T-helper 1 cell treated with Interleukin-12 subunit alpha and Interleukin-12 subunit beta and Interleukin-4 antibody, amounts not matched to agents 30 μg/mL and 1 μg/mL, for 36 hours (primary cell): ENCODE measurements around the gene KCNJ12.

Experiments
- H3K27ac Mint-ChIP-seq: one replicate; pipeline ENCODE4 v1.8.0; 2021; ENCODE audit warnings: mild to moderate bottlenecking, mixed read lengths
- H3K27me3 Mint-ChIP-seq: one replicate; pipeline ENCODE4 v1.8.0; 2021; ENCODE audit warnings: low read depth, mixed read lengths
- H3K36me3 Mint-ChIP-seq: one replicate; pipeline ENCODE4 v1.8.0; 2021; ENCODE audit warnings: low read depth, mixed read lengths
- H3K4me1 Mint-ChIP-seq: one replicate; pipeline ENCODE4 v1.8.0; 2021; ENCODE audit warnings: low read depth, mixed read lengths
- H3K4me3 Mint-ChIP-seq: one replicate; pipeline ENCODE4 v1.8.0; 2021; ENCODE audit warnings: mild to moderate bottlenecking, moderate library complexity, mixed read lengths
- H3K9me3 Mint-ChIP-seq: one replicate; pipeline ENCODE4 v1.8.0; 2021; ENCODE audit warnings: mixed read lengths

The KCNJ12 gene

DNA sequence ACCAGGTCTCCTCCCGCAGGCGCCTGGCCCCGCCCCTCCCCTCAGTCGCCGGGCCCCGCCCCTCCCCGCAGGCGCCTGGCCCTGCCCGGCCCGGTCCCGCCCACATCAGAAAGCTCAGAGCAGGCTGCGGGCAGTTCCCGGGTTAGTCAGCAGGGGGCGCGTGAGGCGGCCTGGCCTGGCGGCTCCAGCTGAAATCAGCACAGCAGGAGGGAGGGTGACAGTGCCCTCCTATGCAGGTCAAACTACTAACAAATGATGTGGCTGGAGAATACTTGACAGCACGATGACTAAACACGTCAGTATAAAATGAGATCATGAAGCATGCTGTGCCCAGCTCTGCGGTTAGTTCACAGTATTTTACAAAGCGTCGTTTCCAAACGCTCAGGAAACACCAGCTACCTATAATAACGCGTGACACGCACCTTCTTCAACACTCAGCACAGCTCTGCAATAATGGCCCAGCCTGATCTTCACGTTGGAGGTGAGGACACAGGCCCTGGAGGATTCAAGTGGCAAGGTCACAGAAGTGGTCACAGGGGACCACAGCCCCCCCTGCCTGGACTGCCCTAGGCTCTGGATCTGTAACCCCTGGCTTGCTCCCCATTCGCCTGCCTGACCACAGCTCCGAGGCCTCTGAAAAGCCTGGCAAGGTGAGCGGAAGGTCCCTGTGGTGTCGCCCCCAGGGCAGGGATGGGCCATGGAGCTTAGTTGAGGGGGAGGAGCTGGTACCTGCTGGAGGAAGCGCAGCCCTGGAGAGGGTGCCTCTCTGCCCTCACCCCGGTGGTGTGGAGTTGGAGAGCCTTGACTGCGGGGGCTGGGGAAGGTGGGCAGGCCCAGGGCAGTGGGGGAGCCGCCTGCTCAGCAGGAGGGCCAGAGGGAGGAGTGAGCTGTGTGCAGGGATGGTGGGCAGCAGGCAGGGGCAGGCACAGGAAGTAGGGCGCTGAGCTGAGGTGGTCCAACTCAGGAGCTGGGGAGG is 81.2 kb downstream of the KCNJ12 start:
- Mint-ChIP-seq H3K4me3 (no peak overlapping the region), H3K27ac (no peak overlapping the region), H3K27me3 (peaks cover 34% of the 10 kb centered on the region), H3K4me1 (peaks cover 8% of the 10 kb centered on the region), H3K9me3 (no peaks in the 10 kb centered on the region), H3K36me3 (no peaks in the 10 kb centered on the region)

DNA sequence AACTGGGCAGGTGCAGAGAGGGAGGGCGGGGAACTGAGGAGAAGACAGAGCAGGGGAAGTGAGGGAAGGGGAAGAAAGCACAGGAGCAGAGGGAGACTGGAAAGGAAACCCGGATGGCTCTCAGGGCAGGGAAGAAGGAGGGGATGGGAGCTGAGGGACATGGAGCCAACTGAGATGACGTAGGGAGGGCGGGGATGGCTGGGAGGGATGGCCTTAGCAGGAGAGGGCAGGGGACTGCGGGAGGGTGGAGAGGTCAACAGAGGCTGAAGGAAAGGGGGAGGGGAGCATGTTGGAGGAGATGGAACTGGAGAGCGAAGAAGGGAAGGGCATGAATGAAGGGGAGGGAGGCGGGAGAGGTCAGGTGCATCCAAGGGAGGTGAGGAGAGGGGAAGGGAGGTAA is 81.9 kb downstream of the KCNJ12 start:
- H3K4me1 Mint-ChIP-seq, result peaks cover 7% of the 10 kb centered on the region
- H3K9me3 Mint-ChIP-seq, result no peaks in the 10 kb centered on the region
- H3K4me3 Mint-ChIP-seq, result no peak overlapping the region
- peaks cover 36% of the 10 kb centered on the region for H3K27me3 Mint-ChIP-seq
- H3K27ac Mint-ChIP-seq, result peak overlapping the region; percentile 36
- H3K36me3 Mint-ChIP-seq, result no peaks in the 10 kb centered on the region

GRCh38 chr17:21459536-21459935 is 83.4 kb downstream of the KCNJ12 start:
- no peak overlapping the region for H3K27ac Mint-ChIP-seq
- H3K4me1 Mint-ChIP-seq, result peaks cover 7% of the 10 kb centered on the region
- peaks cover 37% of the 10 kb centered on the region for H3K27me3 Mint-ChIP-seq

DNA sequence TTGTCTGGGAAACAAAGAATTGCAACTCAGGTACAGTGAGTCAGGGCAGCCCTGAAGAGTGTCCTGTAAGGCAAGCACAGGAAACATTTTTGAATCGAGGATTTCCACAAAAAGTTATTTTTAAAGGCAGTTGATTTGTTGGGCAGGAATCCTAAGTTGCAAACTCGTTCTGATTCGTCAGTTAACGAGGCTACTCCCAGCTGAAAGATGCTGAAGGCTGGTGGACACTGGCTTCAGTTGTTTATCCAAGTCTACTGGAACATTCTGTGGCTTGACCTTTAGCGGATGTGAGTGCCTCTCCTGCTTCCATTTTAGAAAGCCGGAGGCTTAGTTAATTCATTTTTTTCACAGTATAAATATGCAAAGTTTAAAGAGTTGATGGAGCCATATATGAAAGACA is 84.2 kb downstream of the KCNJ12 start:
- Mint-ChIP-seq H3K4me1 (peaks cover 7% of the 10 kb centered on the region), H3K36me3 (no peaks in the 10 kb centered on the region), H3K4me3 (no peak overlapping the region), H3K27me3 (peaks cover 38% of the 10 kb centered on the region), H3K9me3 (no peaks in the 10 kb centered on the region), H3K27ac (no peak overlapping the region)

More at GRCh38 chr17:21459536-21459935, 83.4 kb downstream of the KCNJ12 start:
- H3K9me3 Mint-ChIP-seq, result no peaks in the 10 kb centered on the region
- no peaks in the 10 kb centered on the region for H3K36me3 Mint-ChIP-seq
- no peak overlapping the region for H3K4me3 Mint-ChIP-seq

GRCh38 chr17:21462237-21462636 is 86.1 kb downstream of the KCNJ12 start:
- Mint-ChIP-seq H3K4me3 (no peak overlapping the region), H3K9me3 (no peaks in the 10 kb centered on the region), H3K27ac (no peak overlapping the region), H3K4me1 (peaks cover 1% of the 10 kb centered on the region), H3K27me3 (peaks cover 40% of the 10 kb centered on the region), H3K36me3 (no peaks in the 10 kb centered on the region)

GRCh38 chr17:21463204-21463661 is 87.1 kb downstream of the KCNJ12 start:
- H3K36me3 Mint-ChIP-seq, result no peaks in the 10 kb centered on the region
- H3K4me1 Mint-ChIP-seq, result no peaks in the 10 kb centered on the region
- no peaks in the 10 kb centered on the region for H3K9me3 Mint-ChIP-seq
- H3K27me3 Mint-ChIP-seq, result peaks cover 37% of the 10 kb centered on the region
- no peak overlapping the region for H3K4me3 Mint-ChIP-seq
- no peak overlapping the region for H3K27ac Mint-ChIP-seq

DNA sequence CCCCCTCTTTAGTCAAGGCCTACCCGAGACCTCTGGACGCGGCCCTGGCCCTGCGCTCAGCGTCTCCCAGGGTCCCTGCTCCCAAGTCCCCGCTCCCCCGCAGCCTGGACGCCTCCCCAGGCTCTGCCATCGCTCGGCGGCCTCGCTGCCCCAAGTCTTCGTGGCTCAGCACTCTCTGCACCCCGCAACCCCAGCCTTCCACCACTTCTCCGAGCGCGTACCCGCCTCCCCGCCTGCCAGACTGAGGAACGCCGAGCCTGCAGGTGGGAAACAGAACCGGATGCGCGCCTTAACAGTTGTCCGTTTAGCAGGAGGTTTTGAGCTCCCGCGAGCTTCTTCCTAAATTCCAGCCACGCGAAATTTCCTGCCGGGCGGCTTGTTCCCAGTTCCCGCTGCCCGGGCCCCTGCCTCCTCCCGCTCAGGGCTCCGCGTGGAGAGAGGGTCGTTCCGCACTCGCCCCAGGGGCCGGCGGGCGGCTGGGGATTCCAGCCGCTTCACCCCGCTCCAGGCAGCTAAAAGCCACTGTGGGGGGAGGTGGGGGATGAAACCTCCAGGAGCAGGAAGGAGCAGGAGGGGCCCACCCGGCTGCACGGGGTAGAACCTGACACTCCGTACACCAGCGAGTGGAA is 87.7 kb downstream of the KCNJ12 start:
- no peak overlapping the region for H3K27ac Mint-ChIP-seq
- H3K27me3 Mint-ChIP-seq, result peaks cover 34% of the 10 kb centered on the region
- H3K4me1 Mint-ChIP-seq, result no peaks in the 10 kb centered on the region
- no peaks in the 10 kb centered on the region for H3K9me3 Mint-ChIP-seq
- H3K36me3 Mint-ChIP-seq, result no peaks in the 10 kb centered on the region
- H3K4me3 Mint-ChIP-seq, result no peak overlapping the region

DNA sequence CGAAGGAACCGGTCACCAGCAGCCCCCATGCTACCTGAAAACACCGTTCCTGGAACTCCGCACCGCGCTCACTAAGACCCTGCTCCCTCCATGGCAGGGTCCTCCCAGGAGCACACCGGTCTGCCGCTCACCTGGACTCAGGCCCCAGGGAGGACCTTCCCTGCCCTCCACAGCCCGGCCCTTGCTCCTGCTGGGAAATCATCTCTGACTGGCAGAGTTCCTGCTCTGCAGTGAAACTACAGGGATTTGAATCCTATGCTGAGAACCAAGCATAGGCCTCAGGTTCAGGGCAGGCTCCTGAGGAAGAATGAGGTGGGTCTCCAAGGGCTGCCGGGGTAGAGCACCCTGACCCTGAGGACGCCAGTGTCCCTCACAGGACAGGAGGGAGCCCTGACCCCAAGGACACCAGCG is 88.5 kb downstream of the KCNJ12 start:
- Mint-ChIP-seq H3K4me3 (no peak overlapping the region), H3K36me3 (no peaks in the 10 kb centered on the region), H3K27me3 (peaks cover 35% of the 10 kb centered on the region), H3K4me1 (no peaks in the 10 kb centered on the region), H3K27ac (no peak overlapping the region), H3K9me3 (no peaks in the 10 kb centered on the region)

GRCh38 chr17:21466550-21466949 is 90.4 kb downstream of the KCNJ12 start:
- no peaks in the 10 kb centered on the region for H3K4me1 Mint-ChIP-seq
- H3K27me3 Mint-ChIP-seq, result peaks cover 38% of the 10 kb centered on the region
- no peak overlapping the region for H3K4me3 Mint-ChIP-seq
- H3K27ac Mint-ChIP-seq, result no peak overlapping the region
- no peaks in the 10 kb centered on the region for H3K9me3 Mint-ChIP-seq
- H3K36me3 Mint-ChIP-seq, result no peaks in the 10 kb centered on the region

DNA sequence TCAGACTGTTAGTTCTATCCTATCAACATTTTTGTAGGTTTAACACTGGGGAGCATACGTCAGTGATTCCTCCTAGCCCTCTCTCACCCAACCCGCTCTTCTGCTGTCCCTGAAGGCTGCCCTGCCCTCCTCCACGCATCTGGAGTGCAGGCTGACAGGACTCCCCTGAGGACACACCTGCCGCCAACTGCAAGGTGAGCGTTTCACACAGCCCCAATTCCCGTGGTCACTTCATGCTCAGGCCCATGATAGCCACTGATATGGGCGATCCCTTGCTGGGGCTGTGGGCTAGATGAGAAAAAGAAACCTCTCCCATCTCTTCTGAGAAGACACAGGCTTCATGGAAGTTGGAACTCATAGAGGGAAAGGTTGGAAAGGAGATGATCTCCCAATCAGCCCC is 91.0 kb downstream of the KCNJ12 start:
- H3K27me3 Mint-ChIP-seq, result peaks cover 42% of the 10 kb centered on the region
- no peaks in the 10 kb centered on the region for H3K9me3 Mint-ChIP-seq
- H3K4me1 Mint-ChIP-seq, result no peaks in the 10 kb centered on the region
- no peak overlapping the region for H3K27ac Mint-ChIP-seq
- no peaks in the 10 kb centered on the region for H3K36me3 Mint-ChIP-seq
- no peak overlapping the region for H3K4me3 Mint-ChIP-seq

- Mint-ChIP-seq H3K27me3 (peaks cover 37% of the 10 kb centered on the region), H3K36me3 (no peaks in the 10 kb centered on the region), H3K27ac (no peak overlapping the region), H3K9me3 (no peaks in the 10 kb centered on the region), H3K4me3 (no peak overlapping the region), H3K4me1 (no peaks in the 10 kb centered on the region)
Observed at GRCh38 chr17:21467739-21468490, 91.8 kb downstream of the KCNJ12 start.
